ENCODE data around the gene ST8SIA3.

The ST8SIA3 gene

DNA sequence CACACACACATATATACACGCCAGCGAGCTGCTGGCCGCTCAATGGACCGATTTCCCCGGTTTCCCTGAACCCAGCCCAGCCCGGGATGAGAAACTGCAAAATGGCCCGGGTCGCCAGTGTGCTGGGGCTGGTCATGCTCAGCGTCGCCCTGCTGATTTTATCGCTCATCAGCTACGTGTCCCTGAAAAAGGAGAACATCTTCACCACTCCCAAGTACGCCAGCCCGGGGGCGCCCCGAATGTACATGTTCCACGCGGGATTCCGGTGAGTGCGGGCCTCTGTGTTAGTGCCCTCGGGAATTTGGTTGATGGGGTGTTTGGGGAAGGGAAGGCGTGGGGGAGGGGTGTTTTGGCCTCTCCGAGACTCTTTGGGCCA lies 392 bp downstream of the ST8SIA3 start:
- H3K9ac ChIP-seq (ENCODE audit: low read length) = no peak overlapping the region
- no peaks in the 10 kb centered on the region for H3K27me3 ChIP-seq (ENCODE audit: low read depth, low read length)
- no peak overlapping the region for H3K4me2 ChIP-seq (ENCODE audit: low read length)
- H3K4me1 ChIP-seq (ENCODE audit: low read length) = no peaks in the 10 kb centered on the region
- no peaks in the 10 kb centered on the region for H3K79me2 ChIP-seq (ENCODE audit: low read length)
- TF ChIP-seq, protein P1, sequence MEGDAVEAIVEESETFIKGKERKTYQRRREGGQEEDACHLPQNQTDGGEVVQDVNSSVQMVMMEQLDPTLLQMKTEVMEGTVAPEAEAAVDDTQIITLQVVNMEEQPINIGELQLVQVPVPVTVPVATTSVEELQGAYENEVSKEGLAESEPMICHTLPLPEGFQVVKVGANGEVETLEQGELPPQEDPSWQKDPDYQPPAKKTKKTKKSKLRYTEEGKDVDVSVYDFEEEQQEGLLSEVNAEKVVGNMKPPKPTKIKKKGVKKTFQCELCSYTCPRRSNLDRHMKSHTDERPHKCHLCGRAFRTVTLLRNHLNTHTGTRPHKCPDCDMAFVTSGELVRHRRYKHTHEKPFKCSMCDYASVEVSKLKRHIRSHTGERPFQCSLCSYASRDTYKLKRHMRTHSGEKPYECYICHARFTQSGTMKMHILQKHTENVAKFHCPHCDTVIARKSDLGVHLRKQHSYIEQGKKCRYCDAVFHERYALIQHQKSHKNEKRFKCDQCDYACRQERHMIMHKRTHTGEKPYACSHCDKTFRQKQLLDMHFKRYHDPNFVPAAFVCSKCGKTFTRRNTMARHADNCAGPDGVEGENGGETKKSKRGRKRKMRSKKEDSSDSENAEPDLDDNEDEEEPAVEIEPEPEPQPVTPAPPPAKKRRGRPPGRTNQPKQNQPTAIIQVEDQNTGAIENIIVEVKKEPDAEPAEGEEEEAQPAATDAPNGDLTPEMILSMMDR (IDR thresholded peaks at IDR 0.05; ENCODE audit: low read depth, low read length) = no peak
- TF ChIP-seq EZH2phosphoT487 (IDR thresholded peaks at IDR 0.05; ENCODE audit: low read depth) = no peak
- no peaks in the 10 kb centered on the region for H3K36me3 ChIP-seq (replicated peaks; ENCODE audit: low read depth, low read length)
- no peaks in the 10 kb centered on the region for H3K9me3 ChIP-seq (ENCODE audit: insufficient read depth, low read length)
- no peak overlapping the region for H3K4me3 ChIP-seq (ENCODE audit: low read length)
- H3K27ac ChIP-seq (ENCODE audit: low read length) = no peak overlapping the region
- H4K20me1 ChIP-seq (ENCODE audit: insufficient read depth, low read length) = no peaks in the 10 kb centered on the region
- H2AFZ ChIP-seq (ENCODE audit: low read depth, low read length) = no peak overlapping the region

DNA sequence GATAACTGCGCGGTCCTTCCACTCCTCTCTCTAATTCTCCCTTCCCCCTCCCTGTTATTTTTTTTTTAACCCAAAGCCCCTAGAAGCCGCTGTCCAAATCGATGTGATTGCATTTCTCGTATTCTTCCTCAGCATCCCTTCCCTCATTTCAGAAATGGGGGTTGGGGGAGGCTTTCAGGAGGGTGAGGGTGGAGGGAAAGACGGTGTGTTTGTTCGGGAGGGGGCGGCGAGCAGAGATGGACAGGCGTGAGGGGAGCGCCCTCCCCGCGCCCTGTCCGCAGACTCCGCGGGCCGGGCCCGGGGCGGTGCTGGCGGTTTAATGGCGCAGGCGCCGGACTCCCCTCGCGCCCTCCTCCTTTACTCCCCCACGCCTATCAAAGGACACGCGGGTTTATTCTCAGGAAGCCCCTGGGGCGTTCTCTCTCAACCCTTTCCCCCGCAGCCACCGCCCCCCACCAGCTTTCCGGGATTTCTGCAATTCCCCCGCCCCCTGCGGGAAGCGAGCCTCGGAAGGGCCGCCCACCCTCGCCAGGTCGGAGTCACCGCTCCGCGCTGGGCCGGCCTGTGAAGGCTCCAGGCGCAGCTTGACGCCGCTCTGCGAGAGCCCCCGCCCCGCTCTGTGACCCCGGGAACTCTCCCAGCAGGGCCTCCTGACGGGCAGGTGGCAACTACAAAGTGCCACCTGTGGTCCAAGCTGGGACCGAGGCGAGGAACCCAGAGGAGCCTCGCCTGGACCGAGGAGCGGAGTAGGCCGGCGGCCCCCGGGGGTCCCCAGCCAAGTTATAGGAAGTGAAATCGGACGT lies 981 bp downstream of the ST8SIA3 start:
- Histone ChIP-seq H3K9me3 (ENCODE audit: insufficient read depth, low read length) (no peaks in the 10 kb centered on the region), H3K4me3 (ENCODE audit: low read length) (no peak overlapping the region), H3K36me3 (replicated peaks; ENCODE audit: low read depth, low read length) (no peaks in the 10 kb centered on the region), H3K4me2 (ENCODE audit: low read length) (no peak overlapping the region), H4K20me1 (ENCODE audit: insufficient read depth, low read length) (no peaks in the 10 kb centered on the region), H3K27ac (ENCODE audit: low read length) (no peak overlapping the region), H3K9ac (ENCODE audit: low read length) (no peak overlapping the region), H3K27me3 (ENCODE audit: low read depth, low read length) (no peaks in the 10 kb centered on the region), H2AFZ (ENCODE audit: low read depth, low read length) (no peak overlapping the region), H3K4me1 (ENCODE audit: low read length) (peaks cover 1% of the 10 kb centered on the region; the same call in 1 of the 2 replicates), H3K79me2 (ENCODE audit: low read length) (no peaks in the 10 kb centered on the region)
- TF ChIP-seq EZH2phosphoT487 (IDR thresholded peaks at IDR 0.05; ENCODE audit: low read depth) = no peak
- TF ChIP-seq, protein P1 (IDR thresholded peaks at IDR 0.05; ENCODE audit: low read depth, low read length) = no peak

DNA sequence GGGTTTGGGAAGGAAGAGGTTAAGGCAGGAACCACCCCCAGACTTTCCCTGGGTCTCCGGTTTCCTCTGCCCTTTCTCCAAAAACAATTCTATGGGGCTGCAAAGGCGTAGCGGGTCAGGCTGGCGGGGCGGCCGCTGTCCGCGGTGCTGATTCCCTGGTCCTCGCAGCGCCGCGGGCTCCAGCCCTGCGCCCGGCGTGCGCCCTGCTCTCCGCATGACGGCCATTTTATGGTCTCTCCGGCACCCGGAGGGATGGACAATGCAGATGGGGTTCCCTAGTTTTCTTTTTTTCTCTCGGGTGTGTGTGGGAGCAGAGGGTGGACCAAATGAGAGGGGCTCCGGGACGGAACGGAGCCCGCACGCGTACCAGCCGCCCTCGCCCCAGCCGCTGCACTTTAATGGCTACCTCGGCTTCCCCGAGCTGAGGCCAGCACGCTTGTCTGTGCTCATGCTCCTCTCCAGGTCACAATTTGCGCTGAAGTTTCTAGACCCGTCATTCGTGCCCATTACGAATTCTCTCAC lies 1.6 kb downstream of the ST8SIA3 start:
- Histone ChIP-seq H3K36me3 (replicated peaks; ENCODE audit: low read depth, low read length) (no peaks in the 10 kb centered on the region), H2AFZ (ENCODE audit: low read depth, low read length) (no peak overlapping the region), H3K79me2 (ENCODE audit: low read length) (no peaks in the 10 kb centered on the region), H3K4me1 (ENCODE audit: low read length) (peaks cover 8% of the 10 kb centered on the region), H3K9ac (ENCODE audit: low read length) (no peak overlapping the region), H4K20me1 (ENCODE audit: insufficient read depth, low read length) (no peaks in the 10 kb centered on the region), H3K4me2 (ENCODE audit: low read length) (no peak overlapping the region), H3K9me3 (ENCODE audit: insufficient read depth, low read length) (no peaks in the 10 kb centered on the region), H3K27me3 (ENCODE audit: low read depth, low read length) (no peaks in the 10 kb centered on the region), H3K27ac (ENCODE audit: low read length) (no peak overlapping the region), H3K4me3 (ENCODE audit: low read length) (no peak overlapping the region)
- TF ChIP-seq, protein P1 (IDR thresholded peaks at IDR 0.05; ENCODE audit: low read depth, low read length) = no peak
- TF ChIP-seq EZH2phosphoT487 (IDR thresholded peaks at IDR 0.05; ENCODE audit: low read depth) = no peak

DNA sequence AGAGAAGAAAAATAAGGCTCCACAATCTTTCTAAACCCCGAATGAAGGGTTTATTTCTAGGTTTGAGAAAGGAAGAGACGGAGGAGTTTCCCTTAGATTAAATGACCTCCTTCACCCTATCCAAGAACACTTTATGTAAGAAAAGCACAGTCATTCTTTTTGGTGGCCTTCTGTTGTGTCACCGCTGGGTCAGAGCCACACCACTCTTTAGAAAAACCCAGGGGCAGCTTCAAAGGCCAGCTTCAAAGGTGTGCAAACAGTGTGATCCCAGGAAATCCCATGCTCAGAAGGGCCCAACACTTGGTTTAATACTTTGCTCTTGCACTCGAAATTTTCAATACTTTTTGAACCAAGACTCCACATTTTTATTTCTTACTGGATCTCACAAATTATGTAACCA lies 7.1 kb downstream of the ST8SIA3 start:
- H3K4me2 ChIP-seq (ENCODE audit: low read length) = no peak overlapping the region
- no peak overlapping the region for H3K4me3 ChIP-seq (ENCODE audit: low read length)
- no peak overlapping the region for H2AFZ ChIP-seq (ENCODE audit: low read depth, low read length)
- H3K9ac ChIP-seq (ENCODE audit: low read length) = no peak overlapping the region
- H3K36me3 ChIP-seq (replicated peaks; ENCODE audit: low read depth, low read length) = no peaks in the 10 kb centered on the region
- TF ChIP-seq EZH2phosphoT487 (IDR thresholded peaks at IDR 0.05; ENCODE audit: low read depth) = no peak
- TF ChIP-seq, protein P1 (IDR thresholded peaks at IDR 0.05; ENCODE audit: low read depth, low read length) = no peak
- H3K27ac ChIP-seq (ENCODE audit: low read length) = no peak overlapping the region
- no peaks in the 10 kb centered on the region for H3K27me3 ChIP-seq (ENCODE audit: low read depth, low read length)
- no peaks in the 10 kb centered on the region for H3K9me3 ChIP-seq (ENCODE audit: insufficient read depth, low read length)
- H3K4me1 ChIP-seq (ENCODE audit: low read length) = peaks cover 9% of the 10 kb centered on the region
- no peaks in the 10 kb centered on the region for H4K20me1 ChIP-seq (ENCODE audit: insufficient read depth, low read length)
- no peaks in the 10 kb centered on the region for H3K79me2 ChIP-seq (ENCODE audit: low read length)
